H1 (cell line): ENCODE measurements around the gene ASB7. TPM values are rescaled to one million over a fixed set of nuclear protein-coding genes. Genes with fewer than 3 reads are reported as not detected.

ENCODE experiments used
- CTCF ChIA-PET: fragments of 300-600 bp; sonication (Branson Sonifier 250); formaldehyde crosslinking; loops from one replicate; lab custom pipeline; 2021; ENCODE audit not compliant: partially characterized antibody; lab: Charles Lee
- POLR2A ChIA-PET: fragments of 300-600 bp; sonication (Branson Sonifier 250); formaldehyde crosslinking; loops from one replicate; lab custom pipeline; 2021; ENCODE audit warnings: inconsistent platforms; ENCODE audit not compliant: partially characterized antibody; lab: Charles Lee
- DNase-seq, 2 experiments: peaks; one replicate each; pipeline versions ENCODE4 v3.0.0 to v3.0.0-alpha.2; 2010 to 2022; ENCODE audit warnings: low spot score in 2 of 2, low read depth in 1 of 2, mixed read lengths in 1 of 2
- FAIRE-seq: peaks from 2 replicates; lab custom pipeline; 2011; peaks lifted over from hg19 to GRCh38; lab: Jason Lieb, UNC
- H2AFZ ChIP-seq: 2 replicates; pipeline ENCODE4 v1.8.1; 2012; ENCODE audit warnings: low read length, inconsistent platforms
- H2AK5ac ChIP-seq: 2 replicates; pipeline ENCODE4 v1.6.1; 2013; ENCODE audit warnings: low read depth, low read length
- H2BK120ac ChIP-seq: replicated peaks from 2 replicates; pipeline ENCODE3; 2013; ENCODE audit warnings: low read depth, low read length, inconsistent platforms
- H2BK12ac ChIP-seq: 2 replicates; pipeline ENCODE4 v1.6.1; 2013; ENCODE audit warnings: low read depth, low read length
- H2BK15ac ChIP-seq: 2 replicates; pipeline ENCODE4 v1.6.1; 2013; ENCODE audit warnings: low read length
- H2BK20ac ChIP-seq: 2 replicates; pipeline ENCODE4 v1.6.1; 2013; ENCODE audit warnings: low read length
- H2BK5ac ChIP-seq: 2 replicates; pipeline ENCODE4 v1.6.1; 2013; ENCODE audit warnings: low read depth, low read length
- H3K14ac ChIP-seq: 2 replicates; pipeline ENCODE4 v1.6.1; 2013; ENCODE audit warnings: inconsistent platforms; ENCODE audit not compliant: insufficient read length
- H3K18ac ChIP-seq: 2 replicates; pipeline ENCODE4 v1.6.1; 2013; ENCODE audit warnings: low read length; ENCODE audit errors: extremely low read depth
- H3K23ac ChIP-seq: 2 replicates; pipeline ENCODE4 v1.6.1; 2013; ENCODE audit warnings: inconsistent platforms; ENCODE audit not compliant: insufficient read length
- H3K23me2 ChIP-seq: 2 replicates; pipeline ENCODE4 v1.6.1; 2013; ENCODE audit warnings: low read depth, low read length
- H3K27ac ChIP-seq: 2 replicates; pipeline ENCODE4 v1.6.1; 2011; ENCODE audit warnings: low read depth, low read length, inconsistent platforms
- H3K27me3 ChIP-seq, 4 experiments: replicated peaks in 1 of 4; 1 replicate in 1 of 4; 2 replicates in 3 of 4; pipeline versions ENCODE4 v1.6.1 to v1.8.1; 2011 to 2013; ENCODE audit warnings: low read length in 3 of 4, mild to moderate bottlenecking in 3 of 4, inconsistent platforms in 2 of 4, mixed read lengths in 2 of 4, moderate library complexity in 1 of 4; ENCODE audit not compliant: control insufficient read depth in 3 of 4, insufficient read depth in 3 of 4; ENCODE audit errors: extremely low read depth in 1 of 4
- H3K36me3 ChIP-seq, 4 experiments: 2 replicates each; pipeline versions ENCODE4 v1.6.1 to v1.8.1; 2011 to 2013; ENCODE audit warnings: mild to moderate bottlenecking in 4 of 4, low read length in 3 of 4, moderate library complexity in 2 of 4, control low read depth in 1 of 4, inconsistent platforms in 1 of 4; ENCODE audit not compliant: insufficient read depth in 4 of 4, control insufficient read depth in 2 of 4
- H3K4ac ChIP-seq: replicated peaks from 2 replicates; pipeline ENCODE3; 2013; ENCODE audit warnings: low read length, low read depth, mixed read lengths, inconsistent platforms; ENCODE audit not compliant: insufficient read length
- H3K4me1 ChIP-seq, 4 experiments: replicated peaks in 1 of 4; 1 replicate in 1 of 4; 2 replicates in 3 of 4; pipeline versions ENCODE4 v1.6.1 to v1.8.1; 2011 to 2013; ENCODE audit warnings: low read length in 3 of 4, inconsistent platforms in 2 of 4, mixed read lengths in 1 of 4; ENCODE audit not compliant: insufficient read depth in 4 of 4, control insufficient read depth in 3 of 4
- H3K4me2 ChIP-seq, 2 experiments: 2 replicates each; pipeline versions ENCODE4 v1.6.1 to v1.8.1; 2011 to 2013; ENCODE audit warnings: low read depth in 2 of 2, low read length in 2 of 2, control low read depth in 1 of 2, inconsistent platforms in 1 of 2, mild to moderate bottlenecking in 1 of 2; ENCODE audit not compliant: insufficient read depth in 1 of 2
- H3K4me3 ChIP-seq, 4 experiments: fragments of 200-600, 300-600 bp in 1 of 4; sonication (generic), shearing (Covaris generic), sonication (Bioruptor Twin) in 1 of 4; 2 replicates each; pipeline versions ENCODE4 v1.5.1 to v1.8.1; 2011 to 2016; ENCODE audit warnings: low read length in 4 of 4, low read depth in 3 of 4, control low read depth in 2 of 4, inconsistent platforms in 2 of 4, mild to moderate bottlenecking in 2 of 4, mixed read lengths in 1 of 4, moderate library complexity in 1 of 4; ENCODE audit not compliant: insufficient read depth in 2 of 4; ENCODE audit errors: extremely low read depth in 1 of 4
- H3K56ac ChIP-seq: replicated peaks from 2 replicates; pipeline ENCODE3; 2013; ENCODE audit warnings: low read depth, mild to moderate bottlenecking, mixed read lengths, low read length, inconsistent platforms; ENCODE audit not compliant: insufficient read length
- H3K79me1 ChIP-seq: 2 replicates; pipeline ENCODE4 v1.6.1; 2013; ENCODE audit warnings: low read depth, low read length, control low read depth
- H3K79me2 ChIP-seq, 2 experiments: 2 replicates each; pipeline versions ENCODE4 v1.6.1 to v1.8.1; 2012 to 2013; ENCODE audit warnings: low read length in 2 of 2, mild to moderate bottlenecking in 2 of 2, inconsistent platforms in 1 of 2; ENCODE audit not compliant: insufficient read depth in 2 of 2, control insufficient read depth in 1 of 2
- H3K9ac ChIP-seq, 4 experiments: replicated peaks in 1 of 4; 1 replicate in 1 of 4; 2 replicates in 3 of 4; pipeline versions ENCODE4 v1.6.1 to v1.8.1; 2011 to 2013; ENCODE audit warnings: low read depth in 3 of 4, low read length in 3 of 4, control low read depth in 2 of 4, mild to moderate bottlenecking in 2 of 4, moderate library complexity in 2 of 4, inconsistent platforms in 1 of 4; ENCODE audit errors: extremely low read depth in 1 of 4
- H3K9me3 ChIP-seq, 2 experiments: 2 replicates each; pipeline versions ENCODE4 v1.6.1 to v1.8.1; 2012 to 2013; ENCODE audit warnings: mild to moderate bottlenecking in 2 of 2, moderate library complexity in 2 of 2, control low read depth in 1 of 2, inconsistent platforms in 1 of 2, low read depth in 1 of 2, low read length in 1 of 2, mixed read lengths in 1 of 2; ENCODE audit not compliant: insufficient read depth in 2 of 2
- H4K20me1 ChIP-seq, 2 experiments: replicated peaks in 1 of 2; 2 replicates each; pipeline versions ENCODE3 to v1.8.1; 2011 to 2013; ENCODE audit warnings: inconsistent platforms in 2 of 2, low read length in 2 of 2, mild to moderate bottlenecking in 1 of 2; ENCODE audit not compliant: insufficient read depth in 2 of 2, control insufficient read depth in 1 of 2
- H4K5ac ChIP-seq: 2 replicates; pipeline ENCODE4 v1.6.1; 2013; ENCODE audit warnings: low read length, low read depth, mixed read lengths, inconsistent platforms; ENCODE audit not compliant: insufficient read length
- H4K8ac ChIP-seq: 2 replicates; pipeline ENCODE4 v1.8.0; 2013; ENCODE audit warnings: mild to moderate bottlenecking, moderate library complexity, low read length, inconsistent platforms; ENCODE audit not compliant: insufficient read depth; ENCODE audit errors: extremely low read depth
- H4K91ac ChIP-seq: replicated peaks from 2 replicates; pipeline ENCODE3; 2013; ENCODE audit warnings: low read length, mixed read lengths, inconsistent platforms; ENCODE audit not compliant: insufficient read length
- TAF1 ChIP-seq: IDR thresholded peaks from 2 replicates; pipeline ENCODE4 v1.6.1; 2011; ENCODE audit warnings: mild to moderate bottlenecking, low read depth, low read length
- TBP ChIP-seq: IDR thresholded peaks from 2 replicates; pipeline ENCODE4 v1.6.1; 2011; ENCODE audit warnings: low read depth, low read length, improper control_type of control experiment
- WGBS, 2 experiments: shearing (Covaris generic) in 1 of 2; methylation state at CpG; one replicate each; pipeline versions ENCODE4 v1.1.6 to v1.1.7; 2013 to 2015; ENCODE audit warnings: low lambda C conversion rate in 2 of 2, mixed read lengths in 2 of 2, inconsistent platforms in 1 of 2, low coverage in 1 of 2, missing lambda C conversion rate in 1 of 2; ENCODE audit not compliant: insufficient replicate concordance in 2 of 2, insufficient coverage in 1 of 2, insufficient read length in 1 of 2; ENCODE audit errors: extremely low coverage in 1 of 2, missing lambda C conversion rate in 1 of 2; 5-methylcytosine and 5-hydroxymethylcytosine counted together
- polyA plus RNA-seq, 7 experiments: library from polyadenylated mRNA; depleted of rRNA in 3 of 7; stranded (reverse) in 5 of 7; unstranded in 2 of 7; fragments of >200 nt in 5 of 7; fragments of 200-250 nt in 2 of 7; gene quantifications; 1 replicate in 5 of 7; 2 replicates in 1 of 7; 4 replicates in 1 of 7; pipeline versions ENCODE4 v1.2.1 to v1.2.3, GENCODE V29; 2011 to 2013; ENCODE audit warnings: missing spikeins in 2 of 7, mixed read lengths in 2 of 7
- total RNA-seq: library from RNA; stranded (reverse); fragmentation: NEBNext Ultra II Directional; extraction: Animal tissue kit (Norgen Biotek cat#: 25700); gene quantifications from 2 replicates; pipeline ENCODE4 v1.2.1, GENCODE V29; 2021

Gene ASB7
- total and polyA plus RNA-seq, 2 of the 8 experiments (the other 6 are each of a cell fraction or from before 2014, with no cell fraction given) = 5.2 to 12.8 TPM

DNA sequence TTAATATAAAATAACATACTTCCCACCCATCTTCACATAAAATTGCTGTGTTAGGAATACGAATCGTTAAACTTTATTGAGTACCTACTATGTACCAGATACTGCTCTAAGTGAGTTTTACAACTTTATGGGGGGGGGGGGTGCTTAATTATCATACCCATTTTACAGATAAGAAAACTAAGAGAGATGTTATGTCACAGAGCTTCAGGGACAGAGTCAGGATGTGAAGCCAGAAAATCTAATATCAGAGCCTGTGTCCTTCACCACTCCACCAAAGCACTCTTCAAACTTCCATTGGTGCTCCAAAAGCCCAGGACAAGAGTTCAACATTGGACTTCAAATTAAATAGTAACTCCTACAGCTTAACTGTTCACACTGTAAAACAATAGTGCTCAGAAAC lies 9.0 kb upstream of the ASB7 start:
- no peaks in the 10 kb centered on the region for H3K36me3 ChIP-seq
- H3K56ac ChIP-seq = no peak overlapping the region
- H2BK5ac ChIP-seq = no peak overlapping the region
- H3K27ac ChIP-seq = no peak overlapping the region
- no peak overlapping the region for H3K14ac ChIP-seq
- H3K9me3 ChIP-seq = peaks cover 22 to 27% of the 10 kb centered on the region in 2 experiments
- ChIA-PET POLR2A (no interaction called here), CTCF (interaction anchor here (1.1 kb wide), 1 partner anchor 254 kb away, joined by 4 read pairs; no protein-coding TSS in a partner anchor)
- FAIRE-seq (no peak), DNase-seq (no peak)
- no peak overlapping the region for H3K9ac ChIP-seq
- H2AFZ ChIP-seq = no peak overlapping the region
- H3K79me1 ChIP-seq = no peaks in the 10 kb centered on the region; the same call in 1 of the 2 replicates
- H3K4me2 ChIP-seq = no peak overlapping the region
- no peak overlapping the region for H2BK120ac ChIP-seq
- whole genome bisulfite sequencing, 2 experiments = 92% methylated on average over 2 of the region's 2 CpGs; no CpG with 5 or more reads in 1 of the 2 experiments
- no peak overlapping the region for H3K4ac ChIP-seq
- no peak overlapping the region for H2AK5ac ChIP-seq
- no peak overlapping the region for H3K4me3 ChIP-seq
- no peaks in the 10 kb centered on the region for H3K23me2 ChIP-seq
- no peak overlapping the region for H2BK12ac ChIP-seq
- no peak overlapping the region for H4K8ac ChIP-seq
- TF ChIP-seq TBP = no peak
- no peak for TF ChIP-seq TAF1
- H2BK20ac ChIP-seq = no peak overlapping the region
- H4K20me1 ChIP-seq = no peaks in the 10 kb centered on the region
- H3K18ac ChIP-seq = no peak overlapping the region
- H3K4me1 ChIP-seq = no peaks in the 10 kb centered on the region
- H4K5ac ChIP-seq = no peak overlapping the region
- no peaks in the 10 kb centered on the region for H3K27me3 ChIP-seq
- H3K23ac ChIP-seq = no peak overlapping the region
- no peak overlapping the region for H2BK15ac ChIP-seq
- no peak overlapping the region for H4K91ac ChIP-seq
- peaks cover 0 to 6% of the 10 kb centered on the region in 2 experiments; a peak in 2 of 4 replicates for H3K79me2 ChIP-seq
